ENCODE results near the gene PPP1R13L. TPM values are rescaled to one million over a fixed set of nuclear protein-coding genes. Genes with fewer than 3 reads are reported as not detected.

Gene PPP1R13L
- total RNA-seq, 1 donor from 2014 or later, result 8.2 TPM

DNA sequence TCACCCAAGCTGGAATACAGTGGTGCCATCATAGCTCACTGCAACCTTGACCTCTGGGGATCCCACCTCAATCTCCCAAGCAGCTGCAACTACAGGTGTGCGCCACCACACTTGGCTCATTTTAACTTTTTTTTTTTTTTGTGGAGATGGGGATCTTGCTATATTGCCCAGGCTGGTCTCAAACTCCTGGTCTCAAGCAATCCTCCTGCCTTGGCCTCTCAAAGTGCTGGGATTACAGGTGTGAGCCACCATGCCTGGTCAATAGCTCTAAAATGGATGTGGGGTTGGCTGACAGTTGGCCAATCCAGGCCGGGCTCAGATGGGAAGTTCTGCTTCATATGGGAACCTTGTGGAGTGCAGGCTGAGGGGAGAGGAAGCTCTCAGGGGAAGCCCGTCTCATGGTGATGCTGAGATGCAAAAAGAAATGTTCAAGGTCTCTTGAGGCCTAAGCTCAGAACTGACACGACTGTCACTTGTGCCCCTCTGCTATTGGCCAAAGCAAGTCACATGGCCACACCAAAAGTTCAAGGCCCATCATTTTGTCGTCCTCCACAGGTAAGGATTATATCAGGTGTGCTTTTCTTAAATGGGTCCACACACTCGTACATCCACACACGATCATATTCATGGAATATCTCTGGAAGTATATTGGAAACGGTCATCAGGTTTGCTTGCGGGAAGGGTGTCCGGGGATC lies 71.1 kb downstream of the PPP1R13L start:
- peaks cover 4% of the 10 kb centered on the region for H3K4me1 Mint-ChIP-seq
- H3K9me3 Mint-ChIP-seq, result no peaks in the 10 kb centered on the region
- no peaks in the 10 kb centered on the region for H3K36me3 Mint-ChIP-seq (ENCODE audit: low read depth)
- DNase-seq (ENCODE audit: low read depth, low spot score), result no peak
- no peak for TF ChIP-seq CTCF (conservative IDR thresholded peaks at IDR 0.05)
- H3K27ac Mint-ChIP-seq (ENCODE audit: unreplicated experiment), result no peak overlapping the region
- H3K27me3 Mint-ChIP-seq (ENCODE audit: low read depth), result peaks cover 14% of the 10 kb centered on the region
- no peak overlapping the region for H3K4me3 Mint-ChIP-seq

DNA sequence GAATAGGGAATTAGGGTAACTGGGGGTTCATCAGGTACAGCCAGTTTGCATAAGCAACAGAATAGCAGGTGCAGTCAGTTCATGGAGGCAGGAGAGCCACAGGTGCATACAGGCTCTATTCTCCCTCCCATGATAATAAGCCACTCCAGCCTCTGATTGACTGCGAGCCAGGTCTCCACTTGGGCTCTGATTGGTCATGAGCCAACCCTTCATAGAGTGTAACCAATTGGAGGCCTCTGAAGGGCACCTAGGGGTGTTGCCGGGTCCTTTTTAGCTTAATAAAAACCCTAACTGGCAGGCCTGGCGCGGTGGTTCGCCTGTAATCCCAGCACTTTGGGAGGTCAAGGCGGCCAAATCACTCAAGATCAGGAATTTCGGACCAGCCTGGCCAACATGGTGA lies 73.5 kb downstream of the PPP1R13L start:
- Mint-ChIP-seq H3K4me3 (no peak overlapping the region), H3K4me1 (peaks cover 1% of the 10 kb centered on the region), H3K27me3 (ENCODE audit: low read depth) (peaks cover 1% of the 10 kb centered on the region), H3K36me3 (ENCODE audit: low read depth) (no peaks in the 10 kb centered on the region), H3K27ac (ENCODE audit: unreplicated experiment) (no peak overlapping the region), H3K9me3 (no peaks in the 10 kb centered on the region)
- no peak for DNase-seq (ENCODE audit: low read depth, low spot score)
- no peak for TF ChIP-seq CTCF (conservative IDR thresholded peaks at IDR 0.05)

Small RNA genes within 50 kb of the gene (microRNA-seq; reads per million reads assigned to microRNA genes)
- gene MIR6088, result not detected

Other genes with a start within 250 kb of the PPP1R13L start
- 0.16 and 0.39 TPM in 2 replicates for gene NKPD1, start 244.1 kb downstream of the PPP1R13L start, total RNA-seq
- 22.2 and 25.1 TPM in 2 replicates for gene TRAPPC6A, start 226.8 kb downstream of the PPP1R13L start, total RNA-seq
- 9.3 and 9.7 TPM in 2 replicates for gene BLOC1S3, start 226.3 kb downstream of the PPP1R13L start, total RNA-seq
- gene EXOC3L2, start 159.7 kb downstream of the PPP1R13L start, total RNA-seq, result 0.91 and 1.1 TPM in 2 replicates
- 57.2 and 59.8 TPM in 2 replicates for gene MARK4, start 153.8 kb downstream of the PPP1R13L start, total RNA-seq
- gene CKM, start 82.2 kb downstream of the PPP1R13L start, total RNA-seq, result not detected in 2 replicates
- not detected in 2 replicates for gene KLC3, start 64.3 kb downstream of the PPP1R13L start, total RNA-seq
- 67.3 and 71.3 TPM in 2 replicates for gene ERCC2, start 34.5 kb downstream of the PPP1R13L start, total RNA-seq
- gene POLR1G, start 1.6 kb upstream of the PPP1R13L start, total RNA-seq, result 11.7 and 12.8 TPM in 2 replicates
- gene ERCC1, start 18.8 kb upstream of the PPP1R13L start, total RNA-seq, result 111 and 115 TPM in 2 replicates
- 0.26 and 0.45 TPM in 2 replicates for gene FOSB, start 62.9 kb upstream of the PPP1R13L start, total RNA-seq
- gene RTN2, start 92.0 kb upstream of the PPP1R13L start, total RNA-seq, result 16.2 and 19.8 TPM in 2 replicates
- gene PPM1N, start 93.4 kb upstream of the PPP1R13L start, total RNA-seq, result not detected in 2 replicates
- 46.1 and 49.9 TPM in 2 replicates for gene VASP, start 102.4 kb upstream of the PPP1R13L start, total RNA-seq
- gene OPA3, start 179.7 kb upstream of the PPP1R13L start, total RNA-seq, result 14.8 and 15.7 TPM in 2 replicates
- not detected in 2 replicates for gene GPR4, start 197.1 kb upstream of the PPP1R13L start, total RNA-seq
- 15.0 and 20.2 TPM in 2 replicates for gene EML2, start 234.3 kb upstream of the PPP1R13L start, total RNA-seq